Mesendoderm (in vitro differentiated cells): Measurements from ENCODE around the gene TUBB8B. TPM values are rescaled to one million over a fixed set of nuclear protein-coding genes. Genes with fewer than 3 reads are reported as not detected.
"Not testable (repeated sequence)": the region's sequence is repeated elsewhere in the genome, so short reads cannot be mapped to it uniquely, and the experiment has no call there.

Source experiments
- DNase-seq: peaks from one replicate; pipeline ENCODE4 v3.0.0; 2013
- H2AK5ac ChIP-seq: 2 replicates; pipeline ENCODE4 v1.6.1; 2013; ENCODE audit warnings: low read length, inconsistent platforms
- H2BK120ac ChIP-seq: 2 replicates; pipeline ENCODE4 v1.6.1; 2013; ENCODE audit warnings: low read depth, mild to moderate bottlenecking, low read length, moderate library complexity, mixed read lengths
- H2BK15ac ChIP-seq: replicated peaks from 2 replicates; pipeline ENCODE4 v1.6.1; 2013; ENCODE audit warnings: low read depth, mild to moderate bottlenecking, moderate library complexity
- H2BK5ac ChIP-seq: 2 replicates; pipeline ENCODE4 v1.6.1; 2013; ENCODE audit warnings: low read length, inconsistent platforms
- H3K18ac ChIP-seq: 2 replicates; pipeline ENCODE4 v1.6.1; 2013; ENCODE audit warnings: mild to moderate bottlenecking, low read length, mixed read lengths
- H3K23ac ChIP-seq: one replicate; pipeline ENCODE4 v1.6.1; 2013; ENCODE audit warnings: low read length
- H3K27ac ChIP-seq: 2 replicates; pipeline ENCODE4 v1.5.1; 2013; ENCODE audit warnings: low read depth, mild to moderate bottlenecking, inconsistent platforms, low read length, moderate library complexity
- H3K27me3 ChIP-seq: 2 replicates; pipeline ENCODE4 v1.6.1; 2013; ENCODE audit warnings: low read length, control low read depth, mild to moderate bottlenecking, inconsistent platforms; ENCODE audit not compliant: insufficient read depth, poor library complexity
- H3K36me3 ChIP-seq: 2 replicates; pipeline ENCODE4 v1.6.1; 2013; ENCODE audit warnings: low read length, inconsistent platforms; ENCODE audit not compliant: control insufficient read depth, insufficient read depth
- H3K4ac ChIP-seq: one replicate; pipeline ENCODE4 v1.6.1; 2013; ENCODE audit warnings: low read depth, mild to moderate bottlenecking, low read length, moderate library complexity
- H3K4me1 ChIP-seq: 2 replicates; pipeline ENCODE4 v1.6.1; 2013; ENCODE audit warnings: low read depth, low read length, inconsistent platforms; ENCODE audit not compliant: control insufficient read depth
- H3K4me2 ChIP-seq: 2 replicates; pipeline ENCODE4 v1.6.1; 2013; ENCODE audit warnings: low read length
- H3K4me3 ChIP-seq: 2 replicates; pipeline ENCODE4 v1.5.1; 2013; ENCODE audit warnings: mild to moderate bottlenecking, low read length
- H3K56ac ChIP-seq: one replicate; pipeline ENCODE4 v1.6.1; 2013; ENCODE audit warnings: low read length
- H3K79me1 ChIP-seq: 2 replicates; pipeline ENCODE4 v1.6.1; 2013; ENCODE audit warnings: low read length, inconsistent platforms
- H3K79me2 ChIP-seq: 2 replicates; pipeline ENCODE4 v1.6.1; 2013; ENCODE audit warnings: mild to moderate bottlenecking, low read length; ENCODE audit not compliant: control insufficient read depth, insufficient read depth
- H3K9ac ChIP-seq: 2 replicates; pipeline ENCODE4 v1.6.1; 2013; ENCODE audit warnings: low read length, inconsistent platforms
- H4K5ac ChIP-seq: one replicate; pipeline ENCODE4 v1.6.1; 2013; ENCODE audit warnings: low read length
- H4K8ac ChIP-seq: one replicate; pipeline ENCODE4 v1.6.1; 2013; ENCODE audit warnings: low read depth, mild to moderate bottlenecking, control low read depth, low read length, moderate library complexity
- WGBS: extraction: QIAGEN DNeasy Blood & Tissue Kit; methylation state at CpG from one replicate; pipeline ENCODE4 v1.1.7; 2013; ENCODE audit warnings: low lambda C conversion rate, missing lambda C conversion rate; ENCODE audit not compliant: insufficient coverage; ENCODE audit errors: extremely low coverage; 5-methylcytosine and 5-hydroxymethylcytosine counted together
- polyA plus RNA-seq, 2 experiments: library from polyadenylated mRNA; stranded (reverse); fragments of 200-250 nt; gene quantifications; one replicate each; pipeline ENCODE4 v1.2.3, GENCODE V29; 2013

Gene TUBB8B
- polyA plus RNA-seq (2013, experiment 1 of 2): 0.32 TPM
- polyA plus RNA-seq (2013, experiment 2 of 2): 0.41 TPM

DNA sequence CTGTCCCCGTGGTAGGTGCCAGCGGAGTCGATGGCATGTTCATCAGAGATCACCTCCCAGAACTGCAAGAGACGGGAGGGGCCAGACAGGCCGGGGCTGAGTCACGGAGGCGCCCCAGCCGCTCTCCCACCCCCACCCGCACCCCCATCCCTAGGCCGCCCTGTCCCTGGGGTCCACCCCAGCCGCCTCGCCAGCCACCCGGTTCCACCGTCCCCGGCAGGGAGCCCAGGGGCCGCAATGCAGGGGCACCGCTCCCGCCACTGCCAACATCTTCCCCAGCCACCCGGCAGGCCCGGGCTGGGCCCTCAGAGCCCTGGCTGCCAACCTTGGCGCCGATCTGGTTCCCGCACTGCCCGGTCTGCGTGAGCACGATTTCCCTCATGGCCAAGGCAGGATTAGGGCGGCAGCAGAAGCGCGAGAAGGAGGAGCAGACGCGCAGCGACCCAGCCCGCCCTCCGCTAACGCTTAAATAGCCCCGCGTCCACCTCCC, at the start of gene TUBB8B:
TSS of gene TUBB8B (minus strand) at position 440 of the 490 bp plus-strand sequence. CDS start at position 382, 58 bp downstream.
- not testable (repeated sequence) for H4K8ac ChIP-seq, H3K56ac ChIP-seq, H3K4ac ChIP-seq, H3K79me1 ChIP-seq, H3K36me3 ChIP-seq, H2AK5ac ChIP-seq, H4K5ac ChIP-seq, H3K27ac ChIP-seq, H3K4me3 ChIP-seq, H3K4me2 ChIP-seq, H2BK120ac ChIP-seq, H3K9ac ChIP-seq, H3K79me2 ChIP-seq, H2BK5ac ChIP-seq, DNase-seq, H2BK15ac ChIP-seq, H3K23ac ChIP-seq, H3K27me3 ChIP-seq, H3K18ac ChIP-seq, H3K4me1 ChIP-seq
- WGBS: no CpG with 5 or more reads among the region's 37 CpGs

DNA sequence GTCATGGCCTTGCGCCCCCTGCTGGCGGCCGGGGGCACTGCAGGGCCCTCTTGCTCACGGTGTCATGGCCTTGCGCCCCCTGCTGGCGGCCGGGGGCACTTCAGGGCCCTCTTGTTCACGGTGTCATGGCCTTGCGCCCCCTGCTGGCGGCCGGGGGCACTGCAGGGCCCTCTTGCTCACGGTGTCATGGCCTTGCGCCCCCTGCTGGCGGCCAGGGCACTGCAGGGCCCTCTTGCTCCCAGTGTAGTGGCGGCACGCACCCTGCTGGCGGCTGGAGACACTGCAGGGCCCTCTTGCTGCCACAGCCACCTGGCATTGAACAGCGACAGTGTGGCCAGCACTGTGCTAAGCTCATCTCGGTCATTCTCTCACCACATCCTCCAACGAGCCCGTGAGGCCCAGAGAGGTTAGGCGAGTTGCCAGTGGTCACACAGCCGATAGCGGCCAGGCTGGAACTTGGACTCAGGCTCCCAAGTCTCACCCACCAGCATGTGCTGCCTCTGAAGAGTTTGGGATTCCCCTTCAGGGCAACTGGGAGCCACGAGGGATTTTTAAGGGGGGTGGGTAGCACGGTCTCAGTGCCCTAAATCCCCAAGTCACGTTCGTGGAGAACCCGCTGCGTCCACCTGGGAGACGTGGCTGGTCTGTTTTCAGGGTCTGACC, 48.0 kb upstream of the TUBB8B start:
- not testable (repeated sequence) for H3K18ac ChIP-seq, H3K36me3 ChIP-seq, H3K4ac ChIP-seq, H3K27me3 ChIP-seq, H4K8ac ChIP-seq, H3K79me2 ChIP-seq, H3K9ac ChIP-seq, H2AK5ac ChIP-seq, H2BK5ac ChIP-seq, H2BK15ac ChIP-seq, H3K79me1 ChIP-seq, H3K4me3 ChIP-seq, H3K4me2 ChIP-seq, H3K56ac ChIP-seq, H3K23ac ChIP-seq, H4K5ac ChIP-seq, DNase-seq, H2BK120ac ChIP-seq, H3K4me1 ChIP-seq, H3K27ac ChIP-seq
- no CpG with 5 or more reads among the region's 31 CpGs for WGBS

DNA sequence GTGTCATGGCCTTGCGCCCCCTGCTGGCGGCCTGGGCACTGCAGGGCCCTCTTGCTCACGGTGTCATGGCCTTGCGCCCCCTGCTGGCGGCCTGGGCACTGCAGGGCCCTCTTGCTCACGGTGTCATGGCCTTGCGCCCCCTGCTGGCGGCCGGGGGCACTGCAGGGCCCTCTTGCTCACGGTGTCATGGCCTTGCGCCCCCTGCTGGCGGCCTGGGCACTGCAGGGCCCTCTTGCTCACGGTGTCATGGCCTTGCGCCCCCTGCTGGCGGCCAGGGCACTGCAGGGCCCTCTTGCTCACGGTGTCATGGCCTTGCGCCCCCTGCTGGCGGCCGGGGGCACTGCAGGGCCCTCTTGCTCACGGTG, 47.3 kb upstream of the TUBB8B start:
- H3K9ac ChIP-seq, H4K5ac ChIP-seq, H3K4me1 ChIP-seq, H2BK120ac ChIP-seq, H3K79me2 ChIP-seq, H3K4me3 ChIP-seq, H2BK5ac ChIP-seq, H2BK15ac ChIP-seq, H3K23ac ChIP-seq, H3K27ac ChIP-seq, H3K36me3 ChIP-seq, H2AK5ac ChIP-seq, H3K27me3 ChIP-seq, DNase-seq, H3K79me1 ChIP-seq, H3K56ac ChIP-seq, H3K18ac ChIP-seq, H3K4me2 ChIP-seq, H3K4ac ChIP-seq, H4K8ac ChIP-seq: not testable (repeated sequence)
- no CpG with 5 or more reads among the region's 20 CpGs for WGBS

DNA sequence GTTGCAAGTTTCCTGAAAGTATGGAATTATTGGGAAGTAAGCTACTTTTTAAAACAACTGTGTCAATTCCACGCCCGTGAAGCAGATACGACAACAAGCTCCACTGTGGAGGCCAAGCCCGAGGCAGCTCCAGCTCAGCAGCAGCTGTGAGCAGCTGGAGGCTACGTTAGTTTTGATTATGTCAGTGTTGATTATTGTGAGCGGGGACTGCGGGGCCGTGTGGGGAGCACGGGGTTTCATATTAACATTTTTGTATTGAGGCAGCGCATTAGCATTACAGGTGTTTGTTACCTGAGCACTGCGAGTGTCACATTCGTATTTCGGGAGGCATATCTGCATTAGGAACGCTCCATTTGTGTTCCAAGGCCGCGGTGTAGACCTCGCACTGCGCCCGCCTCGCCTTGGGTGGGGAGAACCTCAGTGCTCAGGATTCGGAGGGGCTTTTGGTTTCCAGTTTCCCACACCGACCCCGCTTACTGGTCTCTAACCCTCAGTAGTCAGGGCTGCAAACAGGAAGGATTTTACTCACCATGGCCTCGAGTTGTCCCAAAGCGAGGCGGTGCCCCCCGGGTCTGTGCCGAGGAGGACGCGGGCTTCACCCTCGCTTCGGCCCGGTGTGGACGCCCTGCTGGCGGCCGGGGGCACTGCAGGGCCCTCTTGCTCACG, 46.8 kb upstream of the TUBB8B start:
- not testable (repeated sequence) for H2BK5ac ChIP-seq, H4K5ac ChIP-seq, H3K9ac ChIP-seq, H2AK5ac ChIP-seq, H3K27ac ChIP-seq, H2BK15ac ChIP-seq, H3K4me3 ChIP-seq, H3K79me2 ChIP-seq, H3K18ac ChIP-seq, H3K4me2 ChIP-seq, H3K4me1 ChIP-seq, H3K27me3 ChIP-seq, H3K4ac ChIP-seq, DNase-seq, H2BK120ac ChIP-seq, H3K23ac ChIP-seq, H3K56ac ChIP-seq, H4K8ac ChIP-seq, H3K79me1 ChIP-seq, H3K36me3 ChIP-seq
- no CpG with 5 or more reads among the region's 37 CpGs for WGBS

DNA sequence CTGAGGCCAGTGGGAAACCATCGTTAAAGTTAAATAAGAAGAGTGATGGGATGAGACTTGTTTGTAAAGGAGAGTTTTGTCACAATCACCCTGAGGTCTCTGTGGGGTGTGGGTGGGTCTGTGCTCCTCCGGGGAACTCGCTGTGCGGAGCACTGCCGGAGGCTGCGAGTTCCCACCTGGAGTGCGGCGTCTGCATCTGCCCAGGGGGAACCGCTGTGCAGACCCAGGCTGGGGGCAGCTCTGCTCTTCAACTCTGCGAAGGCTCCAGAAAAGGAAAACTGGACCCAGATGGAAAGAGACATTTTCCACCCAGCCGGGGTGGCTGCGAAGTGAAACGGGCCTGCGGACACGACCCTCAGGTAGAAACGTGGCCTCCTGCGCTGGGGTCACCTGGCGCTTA, 46.2 kb upstream of the TUBB8B start:
- not testable (repeated sequence) for H3K36me3 ChIP-seq, H3K79me2 ChIP-seq, H3K56ac ChIP-seq, H3K9ac ChIP-seq, H2BK120ac ChIP-seq, H4K8ac ChIP-seq, H3K23ac ChIP-seq, H2BK15ac ChIP-seq, H2BK5ac ChIP-seq, H3K4me2 ChIP-seq, H3K27me3 ChIP-seq, H3K4me3 ChIP-seq, H3K4ac ChIP-seq, H4K5ac ChIP-seq, H2AK5ac ChIP-seq, DNase-seq, H3K27ac ChIP-seq, H3K4me1 ChIP-seq, H3K18ac ChIP-seq, H3K79me1 ChIP-seq
- WGBS: no CpG with 5 or more reads among the region's 18 CpGs
